HS-27A (cell line): ENCODE results near the gene CHSY1.
"Not testable (repeated sequence)": the region's sequence is repeated elsewhere in the genome, so short reads cannot be mapped to it uniquely, and the experiment has no call there.

Experiments
- DNase-seq: peaks from one replicate; pipeline ENCODE4 v3.0.0-alpha.2; 2012; ENCODE audit warnings: low read depth, missing footprints

The CHSY1 gene, protein sequence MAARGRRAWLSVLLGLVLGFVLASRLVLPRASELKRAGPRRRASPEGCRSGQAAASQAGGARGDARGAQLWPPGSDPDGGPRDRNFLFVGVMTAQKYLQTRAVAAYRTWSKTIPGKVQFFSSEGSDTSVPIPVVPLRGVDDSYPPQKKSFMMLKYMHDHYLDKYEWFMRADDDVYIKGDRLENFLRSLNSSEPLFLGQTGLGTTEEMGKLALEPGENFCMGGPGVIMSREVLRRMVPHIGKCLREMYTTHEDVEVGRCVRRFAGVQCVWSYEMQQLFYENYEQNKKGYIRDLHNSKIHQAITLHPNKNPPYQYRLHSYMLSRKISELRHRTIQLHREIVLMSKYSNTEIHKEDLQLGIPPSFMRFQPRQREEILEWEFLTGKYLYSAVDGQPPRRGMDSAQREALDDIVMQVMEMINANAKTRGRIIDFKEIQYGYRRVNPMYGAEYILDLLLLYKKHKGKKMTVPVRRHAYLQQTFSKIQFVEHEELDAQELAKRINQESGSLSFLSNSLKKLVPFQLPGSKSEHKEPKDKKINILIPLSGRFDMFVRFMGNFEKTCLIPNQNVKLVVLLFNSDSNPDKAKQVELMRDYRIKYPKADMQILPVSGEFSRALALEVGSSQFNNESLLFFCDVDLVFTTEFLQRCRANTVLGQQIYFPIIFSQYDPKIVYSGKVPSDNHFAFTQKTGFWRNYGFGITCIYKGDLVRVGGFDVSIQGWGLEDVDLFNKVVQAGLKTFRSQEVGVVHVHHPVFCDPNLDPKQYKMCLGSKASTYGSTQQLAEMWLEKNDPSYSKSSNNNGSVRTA

DNA sequence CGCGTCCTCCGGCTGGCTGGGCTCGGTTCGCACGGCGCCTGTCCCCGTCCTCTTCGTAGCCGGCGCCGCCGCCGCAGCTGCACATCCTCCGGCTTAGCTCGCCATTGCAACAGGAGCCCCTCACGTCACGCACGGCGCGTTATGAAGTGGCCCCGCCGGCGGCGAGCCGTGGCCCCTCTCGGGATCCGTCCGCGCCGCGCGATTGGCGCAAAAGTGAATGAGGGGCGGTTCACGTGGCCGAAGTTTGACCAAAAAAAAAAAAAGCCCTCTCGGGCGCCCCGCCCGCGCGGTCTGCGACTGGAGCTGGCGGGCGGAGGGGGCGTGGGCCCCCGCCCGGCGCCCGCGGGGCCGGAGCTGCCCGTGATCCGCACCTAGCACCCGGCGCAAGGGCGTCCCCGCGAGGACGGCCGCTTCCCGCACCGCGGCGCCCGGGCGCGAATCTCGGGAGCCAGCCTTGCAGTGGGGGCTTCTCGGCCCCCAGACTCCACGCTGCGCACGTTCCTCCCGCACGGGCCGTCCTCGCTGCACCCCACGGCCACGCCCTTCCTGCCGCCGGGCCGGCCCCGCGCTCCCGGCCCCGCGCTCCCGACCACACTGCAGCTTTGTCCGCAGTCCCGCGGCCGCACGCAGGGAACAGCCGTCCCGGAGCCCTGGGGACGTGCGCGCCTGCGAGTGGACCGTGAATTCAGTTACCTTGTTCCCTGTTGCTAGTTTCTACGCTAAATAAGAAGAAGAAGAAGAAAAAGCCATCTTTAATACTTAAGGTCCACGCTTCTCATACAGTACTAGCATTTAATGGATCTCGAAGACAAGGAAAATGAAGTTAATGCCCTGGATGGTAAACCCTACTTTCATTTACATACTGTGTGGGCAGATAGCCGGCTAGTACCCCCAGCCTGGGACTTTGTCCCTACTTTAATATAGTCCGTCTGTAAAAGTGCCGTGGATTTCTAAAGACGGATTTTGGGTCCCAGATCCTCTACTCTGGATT, at the start of gene CHSY1:
Gene CHSY1 (minus strand): TSS at position 219 of the 991 bp plus-strand sequence. CDS start 592 bp downstream, outside the sequence.
- peak; percentile 92 for DNase-seq

DNA sequence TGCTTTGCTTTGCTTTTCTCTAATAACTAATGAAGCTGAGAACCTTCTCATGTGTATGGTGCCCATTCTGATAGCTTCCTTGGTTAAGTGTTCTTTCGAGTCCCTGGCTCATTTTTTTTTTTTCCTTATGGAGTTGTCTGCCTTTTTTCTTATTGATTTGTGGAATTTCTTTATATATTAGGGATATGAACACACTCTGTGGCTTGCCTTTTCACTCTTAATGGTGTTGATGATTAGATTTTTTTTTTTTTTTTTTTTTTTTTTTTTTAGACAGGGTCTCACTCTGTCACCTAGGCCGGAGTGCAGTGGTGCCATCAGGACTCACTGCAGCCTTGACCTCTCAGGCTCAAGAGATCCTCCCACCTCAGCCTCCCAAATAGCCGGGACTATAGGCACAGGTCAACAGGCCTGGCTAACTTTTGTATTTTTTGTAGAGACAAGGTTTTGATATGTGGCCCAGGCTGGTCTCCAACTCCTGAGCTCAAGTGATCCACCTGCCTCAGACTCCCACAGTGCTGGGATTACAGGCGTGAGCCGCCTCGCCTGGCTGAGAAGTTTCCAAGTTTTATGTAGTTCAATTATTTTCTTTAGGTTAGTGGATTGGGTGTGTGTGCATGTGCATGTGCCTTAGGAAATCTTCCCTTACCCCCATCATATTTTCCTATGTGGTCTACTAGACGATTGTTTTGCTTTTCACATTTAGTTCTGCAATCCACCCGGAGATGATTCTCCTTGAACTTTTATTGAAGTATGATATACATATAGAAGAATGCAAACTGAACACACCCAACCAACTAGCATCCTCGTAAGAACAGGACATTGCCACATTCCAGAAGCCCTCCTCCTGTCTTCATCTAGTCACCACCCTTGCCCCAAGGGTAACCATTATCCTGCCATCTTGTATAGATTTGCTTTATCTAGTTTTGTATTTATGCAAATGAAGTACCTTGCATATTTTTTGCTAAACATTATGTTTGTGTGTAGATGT, 44.9 kb upstream of the CHSY1 start:
- no peak for DNase-seq

DNA sequence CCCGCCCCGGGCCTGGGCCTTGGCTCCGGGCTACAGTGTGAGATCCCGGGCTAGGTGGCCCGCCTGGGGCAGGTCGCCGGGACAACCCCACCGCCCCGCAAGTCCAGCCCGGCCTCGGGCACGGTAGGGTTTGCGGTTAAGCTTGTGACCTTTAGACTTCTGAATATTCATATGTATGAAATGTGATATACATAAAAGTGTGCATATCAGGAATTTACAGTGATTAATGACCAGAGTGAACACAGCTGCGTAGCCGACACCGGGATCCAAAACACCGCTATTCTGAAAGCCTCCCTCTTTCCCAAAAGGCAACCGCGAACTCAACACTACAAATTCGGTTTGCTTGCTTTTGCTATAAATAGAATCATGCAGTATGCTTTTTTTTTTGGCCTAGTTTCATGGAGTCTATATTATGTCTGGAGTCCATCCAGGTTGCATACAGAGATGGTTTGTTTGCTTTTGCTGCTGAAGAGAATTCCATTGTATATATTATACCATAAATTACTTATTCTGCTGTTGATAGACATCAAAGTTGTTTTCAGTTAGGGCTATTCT, 43.8 kb upstream of the CHSY1 start:
- DNase-seq = no peak

DNA sequence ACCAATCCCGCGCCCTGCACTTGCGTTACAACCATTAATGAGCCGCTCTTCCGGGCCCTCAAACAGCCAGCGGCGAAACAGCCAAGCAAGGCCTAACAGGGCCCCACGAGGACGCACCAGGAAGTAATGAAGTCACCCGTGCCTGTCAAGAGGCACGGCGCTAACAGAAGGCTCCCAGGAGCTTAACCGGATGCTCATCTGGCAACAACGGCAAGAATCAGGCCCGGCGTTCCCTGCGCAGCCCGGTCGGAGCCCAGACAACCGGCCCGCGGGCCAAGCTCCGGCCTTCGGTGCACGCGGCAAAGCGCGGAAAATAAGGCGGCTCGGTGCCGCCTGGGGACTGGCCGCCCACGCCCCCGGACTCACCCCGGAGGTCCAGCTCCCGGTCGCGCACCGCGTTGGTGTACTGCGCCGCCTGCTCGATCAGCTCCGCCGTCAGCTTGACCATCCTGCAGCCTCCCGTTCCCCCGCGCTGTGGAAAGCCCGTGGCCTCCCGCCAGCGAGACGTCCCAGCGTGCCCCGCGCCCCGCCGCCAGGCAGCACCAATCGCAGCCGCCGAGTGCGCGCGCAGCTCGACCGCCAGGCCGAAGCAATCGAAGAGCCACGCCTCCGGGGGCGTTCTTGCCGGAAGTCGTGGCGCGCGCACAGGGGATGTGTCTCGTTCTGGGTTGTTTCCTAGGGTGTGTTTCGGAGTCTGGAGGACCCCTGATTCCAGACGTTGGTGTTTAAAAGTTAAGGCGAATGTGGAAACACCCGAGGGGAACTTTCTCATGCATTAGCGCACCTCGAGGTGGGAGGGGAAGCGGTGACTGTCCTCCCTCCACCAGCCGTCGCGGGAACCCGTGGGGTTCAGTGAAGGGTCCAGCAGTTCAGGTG, 43.1 kb upstream of the CHSY1 start, which contains the start of gene SNRPA1:
Gene SNRPA1 (minus strand): TSS at position 518 of the 876 bp plus-strand sequence. CDS start 70 bp downstream, at position 448.
- peak; percentile 81 for DNase-seq

DNA sequence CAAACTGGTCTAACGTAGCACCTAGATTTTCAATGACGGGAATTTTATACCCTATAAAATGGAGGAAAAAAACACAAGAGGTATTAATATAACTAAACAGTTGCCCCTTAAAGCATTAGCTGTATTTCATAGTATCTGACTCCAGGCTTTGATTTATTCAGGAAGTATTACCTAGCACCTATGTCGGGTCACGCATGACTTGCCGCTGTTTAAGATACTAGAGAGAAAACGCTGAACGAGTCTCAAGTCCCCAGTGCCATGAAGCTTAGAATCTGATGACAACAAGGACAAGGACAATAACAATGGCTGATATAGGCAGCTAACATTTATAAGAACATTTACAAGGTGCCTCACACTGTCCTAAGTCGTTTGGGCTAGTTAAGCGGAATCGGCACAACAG, 41.3 kb upstream of the CHSY1 start:
- no peak for DNase-seq

DNA sequence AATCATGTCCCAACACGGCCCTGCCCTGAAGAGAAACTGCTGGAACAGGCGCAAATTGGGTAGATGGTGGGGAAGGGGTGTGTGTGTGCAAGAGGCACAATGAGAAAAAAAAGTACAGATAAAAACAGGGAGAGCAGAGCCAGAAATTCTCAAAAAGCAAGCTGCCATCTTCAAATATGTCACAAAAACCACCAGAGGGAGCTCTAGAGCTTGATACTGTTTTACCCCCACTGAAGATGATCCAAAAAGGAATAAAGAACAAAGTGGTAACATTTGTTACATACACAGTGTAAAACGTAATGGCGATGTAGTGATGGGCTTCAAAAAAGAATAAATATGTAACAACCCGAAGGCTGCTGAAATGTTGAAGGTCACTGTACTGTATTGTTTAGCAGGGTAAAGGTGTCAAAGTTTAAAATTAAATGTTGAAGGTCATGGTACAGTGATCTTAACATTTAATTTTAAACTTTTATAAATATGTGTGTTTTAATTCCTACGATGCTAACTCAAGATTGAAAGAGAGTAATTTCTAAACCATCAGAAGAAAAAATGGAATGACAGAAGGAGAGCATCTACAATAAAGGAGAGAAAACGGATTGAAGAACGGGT, 37.2 kb upstream of the CHSY1 start:
- DNase-seq = peak; percentile 45

DNA sequence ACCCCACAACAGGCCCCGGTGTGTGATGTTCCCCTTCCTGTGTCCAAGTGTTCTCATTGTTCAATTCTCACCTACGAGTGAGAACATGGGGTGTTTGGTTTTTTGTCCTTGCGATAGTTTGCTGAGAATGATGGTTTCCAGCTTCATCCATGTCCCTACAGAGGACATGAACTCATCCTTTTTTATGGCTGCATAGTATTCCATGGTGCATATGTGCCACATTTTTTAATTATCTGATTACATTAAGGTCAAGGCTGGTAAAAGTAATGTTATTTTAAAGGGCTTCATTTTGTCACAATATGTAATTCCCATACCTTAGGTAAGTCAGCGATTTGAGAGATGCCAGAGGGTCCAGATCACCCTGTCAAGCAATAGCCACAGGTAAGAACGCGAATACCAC, 35.5 kb upstream of the CHSY1 start:
- not testable (repeated sequence) for DNase-seq

DNA sequence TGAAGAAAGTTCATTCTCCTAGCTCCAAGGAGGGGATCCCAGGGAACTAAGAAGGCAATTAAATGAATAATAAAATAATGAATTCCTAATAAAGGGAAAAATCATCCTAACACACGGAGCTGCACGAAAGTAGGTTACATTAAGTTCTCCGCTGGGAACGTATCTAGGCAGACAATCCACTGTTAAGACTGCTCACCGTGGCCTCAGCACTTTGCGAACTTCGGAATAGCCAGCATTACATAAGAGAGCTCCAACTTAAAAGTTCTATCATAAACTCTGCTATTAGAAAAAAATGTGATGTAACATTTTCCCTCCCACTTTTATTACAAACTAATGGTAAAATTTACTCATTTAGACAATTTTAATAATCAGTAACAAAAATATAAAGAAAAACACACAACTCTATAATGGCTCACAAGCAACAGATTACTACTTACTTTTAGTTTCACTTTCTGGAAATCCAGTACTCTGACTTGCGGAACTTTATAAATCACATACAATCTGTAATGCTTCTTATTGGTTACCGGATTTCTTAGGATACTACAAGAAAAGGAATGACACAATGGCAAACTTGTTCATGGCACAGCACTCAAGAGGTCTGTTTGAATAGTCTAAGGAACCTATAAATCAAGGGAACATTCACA, 34.7 kb upstream of the CHSY1 start:
- no peak for DNase-seq

DNA sequence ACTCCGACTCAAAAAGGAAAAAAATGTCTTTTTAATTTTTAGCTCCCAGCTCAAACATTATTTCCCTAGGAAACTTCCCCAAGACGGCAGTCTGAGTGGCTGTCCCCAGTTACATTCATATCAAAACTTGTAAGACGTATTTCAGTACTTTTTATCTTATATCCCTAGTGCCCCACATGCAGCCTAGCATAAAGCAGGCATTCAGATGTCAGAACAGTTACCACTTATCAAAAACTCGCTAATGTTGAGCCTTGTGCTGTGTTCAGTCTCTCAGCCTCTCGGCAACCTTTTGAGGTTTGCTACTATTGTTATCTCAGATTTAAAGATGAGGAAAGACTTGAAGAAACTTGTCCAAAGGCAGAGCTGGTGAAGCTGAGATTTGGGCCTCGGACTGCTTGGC, 32.1 kb upstream of the CHSY1 start:
- no peak for DNase-seq

DNA sequence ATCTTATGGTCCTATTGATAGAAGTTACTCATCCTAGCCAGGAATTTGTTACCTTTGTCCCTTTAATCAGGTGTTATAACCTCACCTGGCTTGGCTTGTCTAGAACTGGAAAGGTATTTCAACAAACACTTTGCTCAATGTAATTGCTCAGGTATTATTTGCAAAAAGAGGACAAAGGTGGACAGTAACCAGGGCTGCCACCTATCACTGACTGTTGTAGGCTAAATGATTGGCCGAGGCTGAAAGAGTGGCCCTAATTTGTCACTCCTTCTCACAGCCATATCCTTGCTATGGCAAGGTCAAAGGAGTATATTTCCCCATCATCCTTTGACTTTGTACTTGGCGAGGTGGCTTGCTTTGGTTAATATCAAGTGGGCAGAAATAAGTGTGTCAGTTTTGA, 28.2 kb upstream of the CHSY1 start:
- no peak for DNase-seq

DNA sequence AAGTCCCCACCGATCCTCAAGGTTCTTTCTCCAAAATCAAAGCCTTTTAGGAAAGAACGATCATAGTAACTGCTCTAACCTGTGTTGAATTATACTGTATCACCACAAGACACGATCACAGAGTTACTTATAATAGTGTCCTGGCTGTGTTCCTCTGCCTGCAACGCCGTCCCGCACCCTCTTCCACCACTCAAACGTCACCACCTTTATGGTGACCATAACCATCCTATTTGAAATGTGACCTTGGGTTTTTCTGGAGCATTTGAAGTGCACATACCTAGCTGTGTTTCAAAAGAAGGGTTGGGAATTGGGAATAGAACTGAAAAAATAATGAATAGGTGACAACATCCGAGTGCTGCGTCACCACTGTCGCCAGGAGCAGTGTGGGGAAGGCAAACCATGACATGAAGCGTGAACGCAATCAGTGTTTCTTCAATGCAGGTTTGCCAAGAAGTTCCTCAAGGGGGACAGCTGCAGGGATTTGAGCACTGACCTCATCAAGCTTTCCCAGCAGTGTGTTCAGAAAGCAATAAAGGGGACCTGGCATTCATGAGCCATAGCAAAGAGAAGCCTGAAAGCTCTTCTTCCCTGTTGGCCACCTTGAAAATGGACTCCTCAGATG, 26.2 kb upstream of the CHSY1 start:
- no peak for DNase-seq

DNA sequence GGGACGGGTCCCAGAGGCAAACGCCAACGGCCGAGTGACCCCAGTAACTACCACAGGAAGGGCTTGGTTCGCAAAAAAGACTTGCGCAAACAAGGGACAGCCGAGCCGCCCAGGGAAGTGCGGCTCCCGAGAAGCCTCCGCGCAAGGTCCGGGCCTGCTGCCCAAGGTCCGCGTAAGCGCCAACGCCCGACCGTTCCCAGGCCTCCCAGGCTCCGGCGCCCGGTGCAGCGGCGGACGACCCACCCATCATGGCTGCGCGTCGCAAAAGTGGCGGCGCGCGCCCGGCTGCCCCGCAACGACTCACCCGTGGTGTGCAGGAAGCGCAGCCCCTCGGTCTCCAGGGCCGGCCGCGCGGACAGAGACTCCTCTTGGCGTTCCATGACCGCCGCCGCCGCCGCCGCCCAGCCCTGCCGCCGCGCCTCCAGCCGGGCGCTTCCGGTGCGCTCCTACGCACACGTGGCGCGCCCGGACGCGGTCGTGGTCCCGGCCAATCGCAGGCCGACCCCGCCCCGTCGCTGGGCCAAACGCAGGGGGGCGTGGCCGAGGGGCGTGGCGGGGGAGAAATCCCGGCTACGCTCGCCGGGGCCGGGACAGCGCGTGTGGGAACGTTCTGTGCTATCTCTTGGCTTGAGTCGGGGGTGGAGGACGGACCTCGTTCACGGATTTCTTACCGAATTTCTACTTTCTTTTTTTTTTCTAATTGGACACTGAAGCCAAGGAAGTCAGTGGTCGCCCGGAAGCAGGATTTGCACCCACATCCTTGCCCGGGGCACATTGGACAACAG, 25.4 kb upstream of the CHSY1 start, which contains the start of gene SELENOS:
Gene SELENOS (minus strand): TSS at position 448 of the 785 bp plus-strand sequence. CDS start 68 bp downstream, at position 380.
- DNase-seq = peak; percentile 47

DNA sequence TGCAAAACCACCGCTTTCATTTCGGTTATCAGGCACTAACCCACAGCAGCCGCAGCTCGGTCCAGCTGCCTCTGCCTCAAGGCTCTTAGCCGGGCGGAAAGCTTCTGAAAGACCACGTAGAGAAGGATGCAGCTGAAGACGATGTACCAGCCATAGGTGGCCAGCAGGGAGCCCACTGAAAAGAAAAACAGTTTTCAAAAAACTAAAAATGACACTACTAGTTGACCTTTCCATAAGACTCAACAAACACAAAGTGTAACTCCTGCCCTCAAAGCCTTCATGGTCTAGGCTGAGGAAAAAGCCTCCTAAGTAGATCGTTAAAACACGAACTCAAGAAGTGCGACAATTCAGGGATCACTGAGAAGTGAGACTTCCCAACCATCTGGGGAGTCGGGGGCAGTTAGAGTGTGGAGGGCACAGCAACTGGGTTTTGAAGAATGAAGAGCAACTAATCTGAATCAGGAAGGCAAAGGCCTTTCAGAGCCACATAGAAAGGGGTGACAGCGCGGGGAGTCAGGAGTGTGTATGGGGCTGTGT, 24.7 kb upstream of the CHSY1 start:
- no peak for DNase-seq

DNA sequence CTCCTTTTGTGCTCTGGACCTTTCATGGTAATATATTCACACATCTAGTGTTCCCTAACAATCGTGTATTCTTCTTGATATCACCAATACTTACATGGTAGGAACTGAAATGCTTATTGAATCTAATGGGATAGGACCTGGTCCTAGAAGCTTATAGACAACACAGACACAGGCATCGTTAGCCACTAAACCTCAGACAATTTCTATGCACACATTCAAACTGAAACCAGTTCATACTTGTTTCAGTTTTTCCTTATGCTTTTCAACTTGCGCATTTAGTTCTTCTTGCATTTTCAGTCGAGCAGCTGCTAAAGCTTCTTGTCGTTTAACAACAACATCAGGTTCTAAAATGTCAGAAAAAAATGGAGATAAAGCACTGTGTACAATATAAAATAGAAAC, 23.2 kb upstream of the CHSY1 start:
- no peak for DNase-seq

DNA sequence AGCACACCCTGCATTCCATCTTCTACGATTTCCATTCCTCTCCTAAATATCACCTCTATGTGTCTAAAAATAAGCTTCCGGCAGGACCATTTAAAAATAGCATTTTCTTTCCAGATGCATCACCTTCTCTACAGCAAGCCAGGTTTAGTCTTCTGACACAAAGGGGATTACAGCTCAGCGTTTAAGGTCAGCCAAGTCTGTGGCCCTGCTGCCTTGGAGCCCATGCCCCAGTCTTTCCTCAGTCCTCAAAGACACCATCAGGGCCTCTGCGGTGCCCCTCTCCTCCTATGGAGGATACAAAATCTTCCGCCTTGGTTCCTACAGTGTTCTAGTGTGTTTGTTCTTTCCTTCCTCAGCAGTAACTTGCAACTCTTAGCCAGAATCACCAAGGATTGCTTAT, 21.7 kb upstream of the CHSY1 start:
- no peak for DNase-seq

DNA sequence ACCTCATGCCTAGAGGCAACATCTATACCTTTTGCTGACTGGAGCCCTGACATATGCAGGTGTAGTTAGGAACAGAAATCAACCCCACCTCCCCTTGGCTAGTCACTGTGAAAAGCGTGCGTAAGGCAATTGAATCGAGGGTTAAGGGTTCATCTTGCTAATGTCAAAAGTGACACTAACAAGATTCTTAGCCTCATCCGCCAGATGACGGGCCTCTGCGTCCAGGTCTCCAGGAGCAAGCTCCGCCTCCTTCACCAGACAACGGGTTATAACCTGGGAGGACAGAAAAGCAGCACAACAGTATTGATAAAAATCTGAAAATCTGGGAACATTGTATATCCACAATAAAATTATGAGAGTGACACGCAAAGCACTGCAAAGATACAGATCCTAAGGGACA, 20.7 kb upstream of the CHSY1 start:
- no peak for DNase-seq
